ENCODE data around the gene PID1. TPM values are rescaled to one million over a fixed set of nuclear protein-coding genes. Genes with fewer than 3 reads are reported as not detected.

The PID1 gene
- total RNA-seq, 4 donors from 2014 or later: 6.4 to 20.6 (median 14.5) TPM

- Histone ChIP-seq H3K27ac (no peak overlapping the region), H3K4me3 (no peak overlapping the region), H3K36me3 (no peaks in the 10 kb centered on the region), H3K27me3 (no peaks in the 10 kb centered on the region), H3K9me3 (no peaks in the 10 kb centered on the region), H3K4me1 (peaks cover 9% of the 10 kb centered on the region)
- WGBS: 64% methylated on average over 4 of the region's 4 CpGs
- DNase-seq (ENCODE audit: low spot score in 2 of 2): no peak
- TF ChIP-seq EP300 (IDR thresholded peaks at IDR 0.05) (no peak), CTCF (IDR thresholded peaks at IDR 0.05) (no peak), POLR2AphosphoS5 (IDR thresholded peaks at IDR 0.05) (no peak), POLR2A (IDR thresholded peaks at IDR 0.05) (no peak)
Observed at GRCh38 chr2:229127471-229127870, 143.6 kb downstream of the PID1 start.

GRCh38 chr2:229126066-229126465 is 145.0 kb downstream of the PID1 start:
- peaks cover 9% of the 10 kb centered on the region for H3K4me1 ChIP-seq
- no peak overlapping the region for H3K4me3 ChIP-seq
- TF ChIP-seq POLR2AphosphoS5 (IDR thresholded peaks at IDR 0.05) (no peak), CTCF (IDR thresholded peaks at IDR 0.05) (no peak), EP300 (IDR thresholded peaks at IDR 0.05) (no peak), POLR2A (IDR thresholded peaks at IDR 0.05) (no peak)
- no peaks in the 10 kb centered on the region for H3K36me3 ChIP-seq
- H3K27ac ChIP-seq: no peak overlapping the region
- no peak for DNase-seq (ENCODE audit: low spot score in 2 of 2)
- WGBS: 62% methylated on average over 2 of the region's 2 CpGs
- no peaks in the 10 kb centered on the region for H3K9me3 ChIP-seq
- no peaks in the 10 kb centered on the region for H3K27me3 ChIP-seq

GRCh38 chr2:229124136-229124535 is 147.0 kb downstream of the PID1 start:
- Histone ChIP-seq H3K36me3 (no peaks in the 10 kb centered on the region), H3K27me3 (no peaks in the 10 kb centered on the region), H3K4me3 (no peak overlapping the region), H3K27ac (no peak overlapping the region), H3K9me3 (no peaks in the 10 kb centered on the region), H3K4me1 (no peaks in the 10 kb centered on the region)
- DNase-seq (ENCODE audit: low spot score in 2 of 2): no peak
- TF ChIP-seq POLR2AphosphoS5 (IDR thresholded peaks at IDR 0.05) (no peak), POLR2A (IDR thresholded peaks at IDR 0.05) (no peak), CTCF (IDR thresholded peaks at IDR 0.05) (no peak), EP300 (IDR thresholded peaks at IDR 0.05) (no peak)

- DNase-seq (ENCODE audit: low spot score in 2 of 2): no peak
- Histone ChIP-seq H3K4me1 (no peaks in the 10 kb centered on the region), H3K27ac (no peak overlapping the region), H3K4me3 (no peak overlapping the region), H3K36me3 (no peaks in the 10 kb centered on the region), H3K27me3 (no peaks in the 10 kb centered on the region), H3K9me3 (no peaks in the 10 kb centered on the region)
- TF ChIP-seq CTCF (IDR thresholded peaks at IDR 0.05) (no peak), POLR2A (IDR thresholded peaks at IDR 0.05) (no peak), EP300 (IDR thresholded peaks at IDR 0.05) (no peak), POLR2AphosphoS5 (IDR thresholded peaks at IDR 0.05) (no peak)
Observed at GRCh38 chr2:229118927-229119326, 152.2 kb downstream of the PID1 start.

GRCh38 chr2:229118336-229118735 is 152.8 kb downstream of the PID1 start:
- no peaks in the 10 kb centered on the region for H3K9me3 ChIP-seq
- no peak for TF ChIP-seq POLR2AphosphoS5 (IDR thresholded peaks at IDR 0.05)
- no peak for TF ChIP-seq POLR2A (IDR thresholded peaks at IDR 0.05)
- TF ChIP-seq CTCF (IDR thresholded peaks at IDR 0.05): no peak
- TF ChIP-seq EP300 (IDR thresholded peaks at IDR 0.05): no peak
- no peak for DNase-seq (ENCODE audit: low spot score in 2 of 2)
- H3K4me1 ChIP-seq: no peaks in the 10 kb centered on the region
- no peak overlapping the region for H3K4me3 ChIP-seq
- 71% methylated on average over 4 of the region's 4 CpGs for WGBS
- no peak overlapping the region for H3K27ac ChIP-seq
- no peaks in the 10 kb centered on the region for H3K36me3 ChIP-seq
- H3K27me3 ChIP-seq: no peaks in the 10 kb centered on the region

Data from suprapubic skin (tissue), 4 donors.